ENCODE data around the gene PACSIN3.

GRCh38 chr11:47225552-47226400 lies 39.5 kb upstream of the PACSIN3 start:
- TF ChIP-seq TAF1 (IDR thresholded peaks at IDR 0.05; ENCODE audit: borderline replicate concordance, insufficient read depth, low read length) (no peak), POLR2AphosphoS5 (IDR thresholded peaks at IDR 0.05; ENCODE audit: low read depth, low read length) (no peak)

All from PFSK-1 (cell line).